H9 (cell line): ENCODE measurements around the gene NUDT8. TPM values are rescaled to one million over a fixed set of nuclear protein-coding genes. Genes with fewer than 3 reads are reported as not detected.

Source experiments
- DNase-seq: peaks from one replicate; pipeline ENCODE4 v3.0.0-alpha.2; 2017
- H2AFZ ChIP-seq: one replicate; pipeline ENCODE4 v1.6.1; 2013; ENCODE audit warnings: mild to moderate bottlenecking, low read length, control low read depth, moderate library complexity
- H2AK5ac ChIP-seq: 2 replicates; pipeline ENCODE4 v1.6.1; 2013; ENCODE audit warnings: low read length, control low read depth, mixed read lengths; ENCODE audit not compliant: insufficient read length
- H2BK120ac ChIP-seq: one replicate; pipeline ENCODE4 v1.6.1; 2013; ENCODE audit warnings: low read depth, mild to moderate bottlenecking, low read length, control low read depth, inconsistent platforms; ENCODE audit not compliant: poor library complexity, severe bottlenecking
- H2BK12ac ChIP-seq: 2 replicates; pipeline ENCODE4 v1.6.1; 2013; ENCODE audit warnings: low read length, control low read depth, mixed read lengths, low read depth; ENCODE audit not compliant: insufficient read length
- H2BK15ac ChIP-seq: 2 replicates; pipeline ENCODE4 v1.6.1; 2013; ENCODE audit warnings: low read depth, low read length, control low read depth
- H2BK20ac ChIP-seq: one replicate; pipeline ENCODE4 v1.6.1; 2013; ENCODE audit warnings: low read depth, mild to moderate bottlenecking, low read length, control low read depth, inconsistent platforms; ENCODE audit not compliant: poor library complexity, severe bottlenecking
- H2BK5ac ChIP-seq: 2 replicates; pipeline ENCODE4 v1.6.1; 2013; ENCODE audit warnings: low read length, control low read depth, mixed read lengths; ENCODE audit not compliant: insufficient read length
- H3K14ac ChIP-seq: 2 replicates; pipeline ENCODE4 v1.6.1; 2013; ENCODE audit warnings: low read length, control low read depth; ENCODE audit not compliant: insufficient read depth
- H3K18ac ChIP-seq: 2 replicates; pipeline ENCODE4 v1.6.1; 2013; ENCODE audit warnings: low read depth, mild to moderate bottlenecking, mixed read lengths, low read length, control low read depth; ENCODE audit not compliant: insufficient read length
- H3K23ac ChIP-seq: 2 replicates; pipeline ENCODE4 v1.6.1; 2013; ENCODE audit warnings: low read length, control low read depth, mixed read lengths, low read depth; ENCODE audit not compliant: insufficient read length
- H3K23me2 ChIP-seq: 2 replicates; pipeline ENCODE4 v1.6.1; 2013; ENCODE audit warnings: low read depth, mild to moderate bottlenecking, mixed read lengths, low read length, control low read depth; ENCODE audit not compliant: insufficient read length, poor library complexity, severe bottlenecking
- H3K27ac ChIP-seq: 2 replicates; pipeline ENCODE4 v1.5.1; 2013; ENCODE audit warnings: low read length, control low read depth, mixed read lengths, low read depth; ENCODE audit not compliant: insufficient read length
- H3K27me3 ChIP-seq: 2 replicates; pipeline ENCODE4 v1.6.1; 2013; ENCODE audit warnings: low read length, control low read depth, inconsistent platforms; ENCODE audit not compliant: insufficient read depth
- H3K4ac ChIP-seq: 2 replicates; pipeline ENCODE4 v1.6.1; 2013; ENCODE audit warnings: low read depth, mild to moderate bottlenecking, control low read depth, inconsistent platforms, low read length, moderate library complexity
- H3K4me1 ChIP-seq: 2 replicates; pipeline ENCODE4 v1.6.1; 2013; ENCODE audit warnings: low read length, control low read depth, inconsistent platforms; ENCODE audit not compliant: insufficient read depth
- H3K4me2 ChIP-seq: 2 replicates; pipeline ENCODE4 v1.6.1; 2013; ENCODE audit warnings: low read length, control low read depth, mixed read lengths; ENCODE audit not compliant: insufficient read length, insufficient read depth
- H3K56ac ChIP-seq: 2 replicates; pipeline ENCODE4 v1.6.1; 2013; ENCODE audit warnings: low read depth, mild to moderate bottlenecking, mixed read lengths, low read length, control low read depth; ENCODE audit not compliant: insufficient read length
- H3K79me1 ChIP-seq: 2 replicates; pipeline ENCODE4 v1.6.1; 2013; ENCODE audit warnings: low read depth, mild to moderate bottlenecking, moderate library complexity, low read length, control low read depth, inconsistent platforms; ENCODE audit not compliant: insufficient read depth, poor library complexity, severe bottlenecking
- H3K79me2 ChIP-seq: 2 replicates; pipeline ENCODE4 v1.6.1; 2013; ENCODE audit warnings: low read length, control low read depth, inconsistent platforms; ENCODE audit not compliant: insufficient read depth
- H3K9ac ChIP-seq: 2 replicates; pipeline ENCODE4 v1.6.1; 2013; ENCODE audit warnings: low read length, control low read depth, mixed read lengths; ENCODE audit not compliant: insufficient read length; ENCODE audit errors: extremely low read depth
- H3K9me3 ChIP-seq: one replicate; pipeline ENCODE4 v1.6.1; 2013; ENCODE audit warnings: low read depth, low read length, inconsistent platforms; ENCODE audit not compliant: control insufficient read depth
- H3T11ph ChIP-seq: one replicate; pipeline ENCODE4 v1.6.1; 2013; ENCODE audit warnings: mild to moderate bottlenecking, low read length, control low read depth, inconsistent platforms
- H4K20me1 ChIP-seq: one replicate; pipeline ENCODE4 v1.6.1; 2013; ENCODE audit not compliant: control insufficient read depth, insufficient read length, insufficient read depth
- H4K5ac ChIP-seq: 2 replicates; pipeline ENCODE4 v1.6.1; 2013; ENCODE audit warnings: low read depth, mild to moderate bottlenecking, mixed read lengths, low read length, control low read depth; ENCODE audit not compliant: insufficient read length
- H4K8ac ChIP-seq: replicated peaks from 2 replicates; pipeline ENCODE4 v1.6.1; 2013; ENCODE audit warnings: low read length, control low read depth, mixed read lengths, low read depth; ENCODE audit not compliant: insufficient read length
- H4K91ac ChIP-seq: 2 replicates; pipeline ENCODE4 v1.6.1; 2013; ENCODE audit warnings: low read depth, mild to moderate bottlenecking, moderate library complexity, mixed read lengths, low read length, control low read depth; ENCODE audit not compliant: insufficient read length
- H3K27ac Mint-ChIP-seq, 3 experiments: 2 replicates in 2 of 3; 3 replicates in 1 of 3; pipeline ENCODE4 v1.8.0; 2020 to 2021; ENCODE audit warnings: mixed read lengths in 3 of 3, mild to moderate bottlenecking in 1 of 3, moderate library complexity in 1 of 3
- H3K27me3 Mint-ChIP-seq: 2 replicates; pipeline ENCODE4 v1.8.0; 2021; ENCODE audit warnings: low read depth, mild to moderate bottlenecking, moderate library complexity, mixed read lengths
- H3K36me3 Mint-ChIP-seq, 3 experiments: 2 replicates in 2 of 3; 3 replicates in 1 of 3; pipeline ENCODE4 v1.8.0; 2020 to 2021; ENCODE audit warnings: low read depth in 3 of 3, mixed read lengths in 3 of 3; ENCODE audit not compliant: insufficient read depth in 1 of 3
- H3K4me1 Mint-ChIP-seq, 2 experiments: 2 replicates each; pipeline ENCODE4 v1.8.0; 2020; ENCODE audit warnings: mixed read lengths in 2 of 2
- H3K4me3 Mint-ChIP-seq, 2 experiments: 2 replicates in 1 of 2; 3 replicates in 1 of 2; pipeline ENCODE4 v1.8.0; 2020 to 2021; ENCODE audit warnings: mild to moderate bottlenecking in 2 of 2, mixed read lengths in 2 of 2, moderate library complexity in 1 of 2
- H3K9me3 Mint-ChIP-seq, 2 experiments: 2 replicates in 1 of 2; 3 replicates in 1 of 2; pipeline ENCODE4 v1.8.0; 2020; ENCODE audit warnings: mild to moderate bottlenecking in 2 of 2, mixed read lengths in 2 of 2, moderate library complexity in 1 of 2
- CTCF ChIP-seq: fragments of 200-600 bp; sonication (generic); conservative IDR thresholded peaks from 3 replicates; pipeline ENCODE4 v1.8.0; 2021; ENCODE audit warnings: antibody characterized with exemption, mild to moderate bottlenecking
- WGBS: extraction: QIAGEN DNeasy Blood & Tissue Kit; methylation state at CpG from one replicate; pipeline ENCODE4 v1.1.7; 2013; ENCODE audit warnings: missing lambda C conversion rate, low lambda C conversion rate, mixed read lengths; ENCODE audit not compliant: insufficient read length; ENCODE audit errors: extremely low coverage; 5-methylcytosine and 5-hydroxymethylcytosine counted together
- total RNA-seq: library from RNA; stranded (reverse); gene quantifications from 2 replicates; pipeline ENCODE4 v1.2.1, GENCODE V29; 2021

The NUDT8 gene
- total RNA-seq, 1 experiment from 2014 or later, result 6.5 TPM

- Histone ChIP-seq H2BK15ac (no peak overlapping the region), H3K14ac (no peak overlapping the region), H3K56ac (no peak overlapping the region), H3K23me2 (no peaks in the 10 kb centered on the region), H3K4me2 (no peak overlapping the region), H3K27me3 (no peaks in the 10 kb centered on the region), H3K4me1 (no peaks in the 10 kb centered on the region), H4K20me1 (no peaks in the 10 kb centered on the region), H3K27ac (no peak overlapping the region), H3K18ac (no peak overlapping the region), H4K5ac (no peak overlapping the region), H4K91ac (no peak overlapping the region), H3K79me1 (no peaks in the 10 kb centered on the region), H4K8ac (no peak overlapping the region), H3K9me3 (no peaks in the 10 kb centered on the region), H3K9ac (no peak overlapping the region), H2BK120ac (no peak overlapping the region), H2AK5ac (no peak overlapping the region), H3K4ac (no peak overlapping the region), H3T11ph (no peak overlapping the region), H2BK12ac (no peak overlapping the region), H2AFZ (no peak overlapping the region), H2BK20ac (no peak overlapping the region), H3K23ac (no peak overlapping the region), H2BK5ac (no peak overlapping the region), H3K79me2 (no peaks in the 10 kb centered on the region)
- H3K27me3 Mint-ChIP-seq, result peaks cover 7% of the 10 kb centered on the region; the same call in 1 of the 2 replicates
- no peak for DNase-seq
- no peak for TF ChIP-seq CTCF
- H3K9me3 Mint-ChIP-seq, result no peaks in the 10 kb centered on the region
- no peaks in the 10 kb centered on the region for H3K36me3 Mint-ChIP-seq
- no peak overlapping the region for H3K27ac Mint-ChIP-seq
- no CpG with 5 or more reads among the region's 16 CpGs for WGBS
- H3K4me1 Mint-ChIP-seq, result no peaks in the 10 kb centered on the region
- no peak overlapping the region for H3K4me3 Mint-ChIP-seq
Measured at GRCh38 chr11:67664213-67664585, 34.5 kb upstream of the NUDT8 start.
